ENCODE data around the gene WDR6. TPM values are rescaled to one million over a fixed set of nuclear protein-coding genes. Genes with fewer than 3 reads are reported as not detected.
A peak's percentile ranks its signal among the peaks of the same experiment; 100 is the strongest.

The WDR6 gene
- total RNA-seq, 1 experiment from 2014 or later: 138 TPM

- intact Hi-C loops (cut with micrococcal nuclease; ENCODE audit: unreplicated experiment): no loop called here
- Mint-ChIP-seq H3K27me3 (ENCODE audit: unreplicated experiment) (no peaks in the 10 kb centered on the region), H3K9me3 (ENCODE audit: low read depth, unreplicated experiment) (no peaks in the 10 kb centered on the region), H3K4me1 (ENCODE audit: low read depth, unreplicated experiment) (peaks cover 12% of the 10 kb centered on the region), H3K36me3 (ENCODE audit: insufficient read depth, unreplicated experiment) (peaks cover 87% of the 10 kb centered on the region), H3K27ac (ENCODE audit: unreplicated experiment) (no peak overlapping the region), H3K4me3 (ENCODE audit: low read depth, unreplicated experiment) (no peak overlapping the region)
- CTCF ChIA-PET: interaction anchor here (0.5 to 1.7 kb wide), 2 partner anchors 25 to 485 kb away, joined by 3 to 9 read pairs; no protein-coding TSS in a partner anchor
- TF ChIP-seq CTCF (IDR thresholded peaks at IDR 0.05; ENCODE audit: unreplicated experiment): no peak
- DNase-seq: no peak
- no TSS peak for BruUV-seq (replicated peaks)
Measured at GRCh38 chr3:49013113-49013737, 6.0 kb downstream of the WDR6 start.

- TF ChIP-seq CTCF (IDR thresholded peaks at IDR 0.05; ENCODE audit: unreplicated experiment): peak; percentile 76
- CTCF ChIA-PET: interaction anchor here (0.5 to 1.7 kb wide), 2 partner anchors 26 to 484 kb away, joined by 3 to 9 read pairs; no protein-coding TSS in a partner anchor
- Mint-ChIP-seq H3K36me3 (ENCODE audit: insufficient read depth, unreplicated experiment) (peaks cover 88% of the 10 kb centered on the region), H3K27me3 (ENCODE audit: unreplicated experiment) (no peaks in the 10 kb centered on the region), H3K9me3 (ENCODE audit: low read depth, unreplicated experiment) (no peaks in the 10 kb centered on the region), H3K4me3 (ENCODE audit: low read depth, unreplicated experiment) (no peak overlapping the region), H3K27ac (ENCODE audit: unreplicated experiment) (no peak overlapping the region), H3K4me1 (ENCODE audit: low read depth, unreplicated experiment) (peaks cover 6% of the 10 kb centered on the region)
- intact Hi-C loops (cut with micrococcal nuclease; ENCODE audit: unreplicated experiment): no loop called here
- DNase-seq: peak; percentile 67
- no TSS peak for BruUV-seq (replicated peaks)
Measured at GRCh38 chr3:49013738-49014660, 6.8 kb downstream of the WDR6 start.

- BruUV-seq (replicated peaks): no TSS peak
Measured at GRCh38 chr3:49015072-49015471, 7.9 kb downstream of the WDR6 start.

GRCh38 chr3:49015765-49016164, 8.6 kb downstream of the WDR6 start:
- H3K9me3 Mint-ChIP-seq (ENCODE audit: low read depth, unreplicated experiment): no peaks in the 10 kb centered on the region
- H3K4me1 Mint-ChIP-seq (ENCODE audit: low read depth, unreplicated experiment): no peaks in the 10 kb centered on the region
- intact Hi-C loops (cut with micrococcal nuclease; ENCODE audit: unreplicated experiment): no loop called here
- H3K27ac Mint-ChIP-seq (ENCODE audit: unreplicated experiment): no peak overlapping the region
- peaks cover 87% of the 10 kb centered on the region for H3K36me3 Mint-ChIP-seq (ENCODE audit: insufficient read depth, unreplicated experiment)
- no peaks in the 10 kb centered on the region for H3K27me3 Mint-ChIP-seq (ENCODE audit: unreplicated experiment)
- no peak overlapping the region for H3K4me3 Mint-ChIP-seq (ENCODE audit: low read depth, unreplicated experiment)
- CTCF ChIA-PET: no interaction called here
- TF ChIP-seq CTCF (IDR thresholded peaks at IDR 0.05; ENCODE audit: unreplicated experiment): no peak
- DNase-seq: no peak
- no TSS peak for BruUV-seq (replicated peaks)

More at GRCh38 chr3:49015072-49015471, 7.9 kb downstream of the WDR6 start:
- CTCF ChIA-PET: interaction anchor here (1.7 kb wide), 1 partner anchor 27 kb away, joined by 9 read pairs; no protein-coding TSS in a partner anchor
- no peaks in the 10 kb centered on the region for H3K4me1 Mint-ChIP-seq (ENCODE audit: low read depth, unreplicated experiment)
- no peaks in the 10 kb centered on the region for H3K9me3 Mint-ChIP-seq (ENCODE audit: low read depth, unreplicated experiment)
- peaks cover 87% of the 10 kb centered on the region for H3K36me3 Mint-ChIP-seq (ENCODE audit: insufficient read depth, unreplicated experiment)
- DNase-seq: no peak
- intact Hi-C loops (cut with micrococcal nuclease; ENCODE audit: unreplicated experiment): no loop called here
- no peaks in the 10 kb centered on the region for H3K27me3 Mint-ChIP-seq (ENCODE audit: unreplicated experiment)
- no peak for TF ChIP-seq CTCF (IDR thresholded peaks at IDR 0.05; ENCODE audit: unreplicated experiment)
- no peak overlapping the region for H3K4me3 Mint-ChIP-seq (ENCODE audit: low read depth, unreplicated experiment)
- H3K27ac Mint-ChIP-seq (ENCODE audit: unreplicated experiment): no peak overlapping the region
